ENCODE data around the gene HDAC8.
"Not testable (repeated sequence)": the region's sequence is repeated elsewhere in the genome, so short reads cannot be mapped to it uniquely, and the experiment has no call there.

HDAC8 gene

DNA sequence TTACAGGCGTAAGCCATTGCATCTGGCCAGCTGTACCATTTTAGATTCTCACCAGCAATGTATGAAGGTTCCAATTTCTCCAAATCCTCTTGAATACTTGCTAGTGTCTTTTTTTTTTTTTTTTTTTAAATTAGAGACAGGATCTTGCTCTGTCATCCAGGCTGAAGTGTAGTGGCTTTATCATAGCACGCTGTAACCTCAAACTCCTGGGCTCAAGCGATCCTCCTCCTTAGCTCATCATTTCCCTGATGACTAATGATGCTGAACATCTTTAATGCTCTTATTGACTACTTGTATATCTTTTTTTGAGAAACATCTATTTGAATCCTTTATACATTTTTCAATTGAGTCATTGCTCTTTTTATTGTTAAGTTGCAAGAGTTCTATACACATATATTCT lies 40.3 kb downstream of the HDAC8 start:
- no peak for DNase-seq

DNA sequence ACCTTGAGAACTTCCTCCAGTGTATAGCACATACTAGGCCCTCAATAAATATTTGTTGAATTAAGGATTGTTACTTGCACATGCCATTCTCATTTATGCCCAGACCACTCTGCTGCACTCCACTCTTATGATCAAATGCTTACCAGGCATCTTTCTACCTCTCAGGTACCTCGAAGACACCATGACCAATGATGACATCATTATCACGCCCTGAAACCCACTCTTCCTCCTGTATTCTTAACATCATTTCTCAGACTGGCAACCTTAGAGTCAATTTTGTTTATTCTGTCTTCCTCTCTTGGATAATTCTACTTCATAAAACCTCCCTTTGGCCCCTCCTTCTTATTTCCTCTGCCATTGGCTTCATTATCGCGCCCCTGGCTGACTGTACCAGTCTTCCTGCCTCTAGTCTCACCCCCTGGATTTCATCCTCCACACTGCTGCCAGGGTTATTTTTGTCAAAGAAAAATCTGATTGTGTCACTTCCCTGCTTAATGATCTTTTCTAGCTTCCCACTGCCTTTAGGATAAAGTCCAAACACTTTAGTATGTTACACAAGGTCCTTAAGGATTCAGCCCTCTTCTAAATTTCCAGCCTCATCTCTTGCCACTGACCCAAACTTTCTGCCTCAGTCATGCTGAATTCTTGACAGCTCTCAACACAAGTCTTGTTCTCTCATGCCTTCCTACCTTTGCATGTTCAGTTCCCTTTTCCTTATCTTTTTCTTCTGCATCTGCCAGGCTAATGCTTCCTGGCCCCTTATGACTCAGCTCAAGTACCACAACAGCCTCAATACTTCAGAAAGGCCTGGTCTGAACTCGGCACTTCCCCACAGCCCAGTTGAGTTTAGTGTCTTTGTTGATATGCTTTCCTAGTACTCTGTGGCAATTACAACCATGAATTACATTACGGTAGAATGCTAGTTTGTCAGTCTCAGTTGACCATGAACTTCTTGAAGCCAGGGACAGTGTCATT lies 45.8 kb downstream of the HDAC8 start:
- DNase-seq, result no peak

DNA sequence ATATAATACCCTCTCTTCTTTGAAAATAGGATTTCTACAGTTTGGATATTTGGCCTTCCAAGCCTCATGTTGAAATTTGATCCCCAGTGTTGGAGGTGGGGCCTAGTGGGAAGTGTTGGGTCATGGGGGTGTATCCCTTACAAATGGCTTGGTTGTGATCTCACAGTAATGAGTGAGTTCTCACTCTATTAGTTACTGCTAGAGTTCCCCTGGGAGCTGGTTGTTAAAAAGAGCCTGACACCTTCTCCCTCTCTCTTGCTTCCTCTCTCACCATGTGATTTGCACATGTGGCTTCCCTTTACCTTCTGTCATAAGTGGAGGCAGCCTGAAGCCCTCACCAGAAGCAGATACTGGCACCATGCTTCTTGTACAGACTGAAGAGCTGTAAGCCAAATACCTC lies 73.9 kb downstream of the HDAC8 start:
- DNase-seq, result no peak

DNA sequence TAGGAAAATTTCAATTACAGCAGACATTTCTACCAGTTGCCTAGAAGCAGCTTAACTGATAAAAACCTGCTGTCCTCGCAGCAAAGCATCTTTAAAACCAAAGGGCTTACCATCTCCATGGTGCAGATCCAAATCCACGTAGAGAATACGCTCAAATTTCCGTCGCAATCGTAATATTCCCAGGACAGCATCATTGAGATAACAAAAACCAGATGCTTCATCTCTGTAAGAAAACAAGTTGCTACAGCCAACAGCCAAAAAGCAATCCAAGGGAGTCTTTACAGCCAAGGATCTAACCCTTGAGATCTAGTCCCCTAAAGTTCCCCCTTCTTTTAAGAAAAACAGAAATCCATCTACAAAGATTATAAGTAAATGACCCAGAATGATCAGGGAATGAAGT lies 77.6 kb downstream of the HDAC8 start:
- no peak for DNase-seq

DNA sequence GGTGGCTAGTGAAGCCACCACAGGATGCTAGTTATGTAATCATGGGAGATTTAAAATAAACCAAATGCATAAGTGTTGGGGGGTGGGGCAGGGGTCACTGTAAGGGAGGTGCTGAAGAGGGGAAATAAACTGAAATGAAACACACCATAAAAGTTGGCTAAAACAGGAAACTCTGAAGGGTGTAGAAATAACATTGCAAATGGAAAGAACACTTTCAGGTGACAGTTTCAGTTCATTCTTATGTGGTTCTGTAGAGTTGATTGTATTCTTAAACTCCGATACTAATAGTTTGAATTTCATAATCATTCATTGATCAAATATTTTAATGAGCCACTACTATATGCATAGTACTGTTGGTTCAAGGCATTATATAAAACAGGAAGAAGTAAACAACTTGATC lies 80.1 kb downstream of the HDAC8 start:
- DNase-seq, result no peak

DNA sequence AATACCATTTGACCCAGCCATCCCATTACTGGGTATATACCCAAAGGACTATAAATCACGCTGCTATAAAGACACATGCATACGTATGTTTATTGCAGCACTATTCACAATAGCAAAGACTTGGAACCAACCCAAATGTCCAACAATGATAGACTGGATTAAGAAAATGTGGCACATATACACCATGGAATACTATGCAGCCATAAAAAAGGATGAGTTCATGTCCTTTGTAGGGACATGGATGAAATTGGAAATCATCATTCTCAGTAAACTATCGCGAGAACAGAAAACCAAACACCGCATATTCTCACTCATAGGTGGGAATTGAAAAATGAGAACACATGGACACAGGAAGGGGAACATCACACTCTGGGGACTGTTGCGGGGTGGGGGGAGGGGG lies 82.4 kb downstream of the HDAC8 start:
- not testable (repeated sequence) for DNase-seq

DNA sequence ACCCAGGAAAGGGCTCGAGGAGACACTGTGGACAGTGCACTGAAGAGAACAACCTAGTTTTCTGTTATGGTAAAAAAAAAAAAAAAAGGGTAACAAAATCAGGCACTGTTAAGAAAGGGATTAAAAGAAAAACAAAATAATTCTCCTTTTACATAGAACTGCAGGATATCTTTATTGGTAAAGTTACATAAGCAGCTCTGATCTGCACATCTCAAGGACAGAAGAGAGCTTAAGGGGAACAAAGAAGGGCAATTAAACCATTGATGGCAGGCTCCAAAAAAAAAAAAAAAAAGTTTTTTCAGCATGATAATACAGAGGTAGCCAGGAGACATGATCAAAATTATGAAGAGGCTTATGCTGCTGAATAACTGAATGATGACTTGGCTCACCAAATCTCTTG lies 85.0 kb downstream of the HDAC8 start:
- no peak for DNase-seq

DNA sequence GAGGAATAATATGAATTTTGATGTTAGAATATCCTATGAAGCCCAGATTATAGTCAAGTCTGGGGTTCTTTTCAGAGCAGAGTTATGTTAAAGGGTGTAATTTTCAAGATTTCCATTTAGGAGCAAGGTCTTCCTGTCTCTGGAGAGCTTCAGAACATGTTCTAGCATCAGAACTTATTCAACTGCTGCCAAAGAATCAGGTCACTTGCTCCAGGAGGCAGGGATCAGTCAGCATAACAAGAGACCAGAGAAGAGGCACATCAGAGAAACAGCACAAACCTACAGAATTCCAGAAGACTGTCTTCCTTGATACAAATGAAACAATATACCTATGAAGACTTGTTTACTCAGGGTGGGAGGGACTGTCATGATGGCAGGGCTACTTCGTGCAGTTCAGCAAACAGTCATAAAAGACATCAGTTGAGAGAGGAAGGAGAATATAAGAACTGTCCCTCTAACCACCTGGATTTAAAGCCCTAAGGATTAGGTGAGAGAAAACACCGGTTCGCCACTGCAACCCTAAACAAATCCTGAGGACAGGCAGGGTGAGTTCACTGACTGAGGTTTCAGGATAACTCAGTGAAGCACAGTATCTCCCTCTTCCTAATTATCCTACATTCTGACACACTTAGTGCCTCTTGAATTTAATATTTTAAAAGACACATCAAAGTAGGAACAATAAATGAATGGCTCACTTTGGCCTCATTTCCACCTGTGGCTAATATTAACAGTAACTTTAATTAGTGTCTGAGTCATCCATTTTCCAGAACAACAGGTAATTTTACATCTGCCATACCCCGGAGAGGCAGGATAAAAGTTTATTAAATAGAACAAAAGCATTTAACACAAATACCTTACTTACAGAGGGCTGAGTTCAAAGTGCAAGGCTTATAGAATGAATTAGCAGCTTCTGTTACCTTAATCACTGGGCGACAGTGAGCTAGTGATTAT lies 93.0 kb downstream of the HDAC8 start:
- DNase-seq, result no peak

DNA sequence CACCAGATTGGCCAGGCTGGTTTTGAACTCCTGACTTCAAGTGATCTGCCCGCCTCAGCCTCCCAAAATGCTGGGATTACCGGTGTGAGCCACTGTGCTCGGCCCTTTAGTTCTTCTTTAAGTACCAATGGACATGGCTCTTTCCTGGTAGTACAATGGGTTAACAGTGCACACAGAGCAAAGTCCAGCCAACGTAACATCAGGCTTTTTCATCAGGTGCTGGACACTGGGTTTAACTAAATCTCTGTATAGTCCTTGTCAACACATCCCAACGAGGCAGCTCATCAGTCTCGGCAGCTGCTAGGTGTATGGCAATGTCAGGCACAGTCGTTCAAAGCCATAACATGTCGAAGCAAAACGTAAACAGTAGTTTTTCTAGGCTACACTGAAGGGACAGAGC lies 93.8 kb downstream of the HDAC8 start:
- DNase-seq, result no peak

DNA sequence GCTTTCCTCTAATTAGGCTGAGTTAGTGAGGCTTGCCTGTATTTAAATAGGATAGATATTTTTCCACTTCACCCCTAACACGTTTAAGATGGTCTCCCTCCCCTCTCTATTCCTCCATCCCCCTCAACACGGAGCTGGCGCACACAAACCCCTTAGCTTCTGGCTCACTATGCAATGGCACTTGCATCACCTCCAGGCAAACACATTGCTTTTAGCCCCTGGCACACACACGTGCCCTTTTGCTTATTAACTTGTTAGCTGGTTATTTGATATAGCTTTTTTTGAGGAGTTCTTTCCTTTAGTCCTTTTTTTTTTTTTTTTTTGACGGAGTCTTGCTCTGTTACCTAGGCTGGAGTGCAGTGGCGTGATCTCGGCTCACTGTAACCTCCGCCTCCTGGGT lies 94.3 kb downstream of the HDAC8 start:
- no peak for DNase-seq

DNA sequence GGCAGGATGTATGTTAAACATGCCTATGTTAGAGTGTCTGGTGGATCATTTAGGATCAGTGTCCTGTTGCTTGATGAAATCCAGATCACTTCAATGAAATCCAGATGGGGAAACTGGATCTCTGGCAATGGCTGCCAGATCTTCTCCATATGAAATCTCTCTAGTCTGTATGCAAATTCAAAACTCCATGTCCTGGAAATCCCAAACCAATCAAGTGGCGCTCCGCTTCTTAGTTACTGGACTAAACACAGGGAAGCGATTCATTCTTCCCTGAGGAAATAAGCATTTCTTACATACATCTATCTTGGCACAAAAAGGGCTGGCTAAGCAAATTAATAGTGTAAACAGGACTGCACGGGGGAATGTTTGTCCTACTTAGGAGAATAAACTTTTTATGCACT lies 94.9 kb downstream of the HDAC8 start:
- DNase-seq, result no peak

DNA sequence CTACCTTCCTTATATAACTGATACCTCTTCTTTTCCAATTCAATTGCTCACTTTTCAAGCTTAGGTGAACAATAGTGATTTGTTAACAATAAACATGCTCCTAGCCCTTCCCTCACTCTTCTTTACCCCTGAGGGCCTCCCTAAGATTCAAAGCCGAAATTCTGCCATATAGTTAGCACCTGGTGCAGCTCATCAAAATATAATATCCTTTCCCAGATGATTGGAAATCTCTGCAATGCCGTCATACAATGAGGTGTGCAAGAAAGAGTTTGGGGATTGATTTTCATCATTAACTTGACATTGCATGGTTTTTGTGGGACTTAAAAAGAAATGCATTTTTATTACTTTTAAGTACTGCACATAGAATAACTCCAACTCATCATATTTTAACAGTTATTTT lies 95.3 kb downstream of the HDAC8 start:
- no peak for DNase-seq

DNA sequence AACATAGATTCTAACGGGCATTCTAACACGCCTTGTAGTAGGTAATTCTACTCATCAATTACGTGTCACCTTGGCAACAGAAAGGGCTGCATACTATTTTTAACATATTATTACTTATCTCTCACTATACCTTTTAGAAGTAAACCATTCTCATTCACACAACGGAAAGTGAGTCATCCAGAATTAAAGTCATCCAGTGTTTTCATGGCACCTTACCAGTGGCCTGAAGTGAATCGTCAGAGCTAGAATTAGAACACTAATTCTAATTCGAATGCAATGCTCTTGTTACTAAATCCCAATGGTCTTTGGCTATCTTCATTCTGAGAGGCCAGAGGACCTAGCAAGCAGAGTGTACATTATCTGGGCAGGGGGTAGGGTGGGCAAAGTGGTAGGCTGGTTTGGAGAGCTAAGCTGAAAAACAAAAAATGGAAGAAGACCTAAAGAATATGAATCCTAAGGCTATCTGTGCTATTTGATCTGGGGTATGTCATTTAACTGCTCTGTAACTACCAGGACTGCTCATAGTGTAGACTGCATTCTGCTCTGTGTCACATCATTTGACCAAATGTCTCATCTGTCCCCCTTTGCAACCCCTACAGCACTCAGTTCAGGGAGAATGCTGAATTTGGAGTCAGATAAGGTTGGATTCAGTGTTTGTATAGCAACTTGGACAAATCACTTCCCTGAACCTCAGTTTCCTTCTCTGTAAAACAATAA lies 96.5 kb downstream of the HDAC8 start:
- DNase-seq, result no peak

DNA sequence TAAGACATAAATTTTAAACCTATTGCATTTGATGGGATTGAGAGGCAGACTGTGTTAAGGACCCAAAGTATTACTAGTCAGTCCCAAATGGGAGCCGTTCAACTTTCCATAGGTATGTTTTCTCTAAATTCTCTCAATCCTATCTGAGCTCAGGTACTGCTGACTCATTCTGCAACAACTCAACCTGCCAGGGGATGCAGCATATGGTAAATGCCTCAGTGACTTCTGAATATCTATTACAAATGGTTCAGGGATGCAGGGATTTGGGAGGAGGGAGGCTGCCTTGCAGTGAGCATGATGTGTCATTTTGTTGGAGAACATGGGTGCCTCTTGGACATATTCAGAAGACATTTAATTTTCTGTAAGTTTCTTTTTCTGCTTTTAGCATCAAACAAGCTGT lies 97.3 kb downstream of the HDAC8 start:
- DNase-seq, result no peak

DNA sequence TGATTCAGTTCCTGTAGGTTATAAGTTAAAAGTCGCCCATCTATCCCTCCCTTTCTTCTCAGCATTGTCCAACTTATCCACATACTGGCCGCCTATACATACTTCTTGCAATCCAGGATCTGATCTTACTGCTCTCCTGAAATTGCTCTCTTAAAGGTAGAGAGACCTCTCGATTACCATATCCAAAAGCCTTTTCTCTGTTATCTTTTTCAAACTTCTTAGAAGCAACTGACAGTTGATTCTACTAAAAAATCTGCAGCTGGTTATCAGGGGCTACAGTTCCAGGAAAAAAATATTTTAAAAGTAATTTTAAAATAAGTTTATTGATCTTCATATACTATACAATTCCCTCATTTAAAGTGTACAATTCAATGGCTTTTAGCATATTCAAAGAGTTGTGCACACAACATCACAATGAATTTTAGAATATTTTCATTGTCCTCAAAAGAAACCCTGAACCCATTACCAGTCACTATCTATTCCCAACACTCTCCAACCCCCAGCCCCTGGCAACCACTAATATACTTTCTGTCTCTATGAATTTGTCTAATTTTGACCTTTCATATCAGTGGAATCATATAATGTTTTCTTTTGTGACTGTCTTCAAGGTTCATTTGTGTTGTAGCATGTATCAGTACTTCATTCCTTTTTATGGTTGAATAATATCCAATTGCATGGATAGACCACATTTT lies 102.0 kb downstream of the HDAC8 start:
- DNase-seq, result no peak

DNA sequence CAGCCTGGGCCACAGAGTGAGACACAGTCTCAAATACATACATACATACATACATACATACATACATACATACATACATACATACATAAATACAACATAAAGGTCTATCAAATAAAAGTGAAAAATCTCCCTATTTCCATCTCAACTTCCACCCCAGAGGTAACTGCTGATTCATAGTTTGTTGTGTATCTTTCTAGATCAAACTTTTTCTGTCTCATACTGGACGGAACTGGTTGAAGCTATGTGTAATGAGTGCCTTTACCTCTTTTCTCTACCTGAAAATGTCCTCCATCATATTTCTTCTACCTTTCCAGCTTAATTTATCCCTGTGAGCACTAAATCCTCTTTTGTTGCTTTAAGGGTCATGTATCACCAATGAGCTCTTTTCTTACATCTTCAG lies 102.5 kb downstream of the HDAC8 start:
- no peak for DNase-seq

DNA sequence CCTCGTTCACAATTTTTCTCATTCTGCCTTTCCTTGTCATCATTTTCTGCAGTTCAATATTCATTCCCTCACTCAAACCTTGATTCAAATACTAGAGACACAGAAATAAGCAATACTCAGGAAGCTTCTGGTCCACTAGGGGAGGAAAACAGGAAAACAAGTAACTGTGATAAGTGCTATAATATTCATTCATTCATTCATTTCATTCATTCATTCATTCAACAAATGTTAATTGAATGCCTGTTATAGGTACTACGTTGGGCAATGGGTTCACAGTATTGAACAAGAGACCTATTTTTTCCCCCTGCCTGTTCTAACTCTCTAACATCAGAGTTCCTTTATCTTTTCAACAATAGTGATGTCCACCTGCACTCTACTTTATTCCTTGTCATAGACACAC lies 104.0 kb downstream of the HDAC8 start:
- DNase-seq, result no peak

DNA sequence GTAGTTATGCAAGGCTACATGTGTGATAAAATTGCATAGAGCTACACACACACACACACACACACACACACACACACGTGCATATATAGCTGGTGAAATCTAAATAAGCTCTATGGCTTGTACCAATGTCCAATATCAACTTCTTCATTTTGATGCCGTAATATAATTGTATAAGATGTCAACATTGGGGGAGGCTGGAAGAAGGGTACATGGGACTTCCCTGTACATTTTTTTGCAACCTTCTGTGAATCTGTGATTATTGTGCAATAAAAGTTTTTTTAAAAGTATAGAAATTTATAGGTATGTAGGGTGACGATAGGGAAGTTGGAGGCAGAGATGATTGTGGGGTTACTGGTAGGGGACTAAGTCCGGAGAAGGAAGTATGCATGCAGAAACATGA lies 105.5 kb downstream of the HDAC8 start:
- DNase-seq, result no peak

DNA sequence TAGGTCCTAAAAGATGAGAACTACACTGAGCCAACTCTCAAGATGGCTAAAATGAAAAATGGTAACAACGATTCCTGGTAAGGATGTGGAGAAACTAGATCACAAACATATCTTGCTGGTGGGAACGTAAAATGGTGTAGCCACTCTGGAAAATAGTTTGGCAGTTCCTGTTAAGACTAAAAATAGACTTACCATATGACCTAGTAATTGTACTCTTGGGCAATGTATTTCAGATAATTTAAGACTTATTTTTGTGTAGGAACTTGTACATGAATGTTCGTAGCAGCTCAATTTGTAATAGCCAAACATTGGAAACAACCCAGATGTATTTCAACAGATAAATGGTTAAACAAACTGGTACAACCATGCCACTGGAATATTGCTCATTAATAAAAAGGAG lies 106.2 kb downstream of the HDAC8 start:
- DNase-seq, result no peak

DNA sequence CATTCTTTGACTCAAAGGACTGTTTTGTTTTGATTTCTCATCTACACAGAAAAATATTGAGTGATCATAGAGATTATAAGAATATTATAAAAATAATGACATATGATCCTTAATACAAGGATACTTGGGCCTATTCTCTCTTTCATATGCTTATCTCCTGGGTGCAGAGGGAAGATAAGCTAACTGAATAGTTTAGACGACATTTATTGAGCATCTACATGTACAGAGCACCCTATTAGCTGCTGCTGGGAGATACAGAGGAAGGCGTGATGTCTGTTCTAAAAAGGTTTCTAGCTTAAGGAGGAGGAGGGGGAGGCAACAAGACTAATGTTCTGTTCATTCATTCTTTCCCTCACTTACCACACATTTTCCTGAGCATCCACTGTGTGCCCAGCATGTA lies 106.8 kb downstream of the HDAC8 start:
- DNase-seq, result no peak

DNA sequence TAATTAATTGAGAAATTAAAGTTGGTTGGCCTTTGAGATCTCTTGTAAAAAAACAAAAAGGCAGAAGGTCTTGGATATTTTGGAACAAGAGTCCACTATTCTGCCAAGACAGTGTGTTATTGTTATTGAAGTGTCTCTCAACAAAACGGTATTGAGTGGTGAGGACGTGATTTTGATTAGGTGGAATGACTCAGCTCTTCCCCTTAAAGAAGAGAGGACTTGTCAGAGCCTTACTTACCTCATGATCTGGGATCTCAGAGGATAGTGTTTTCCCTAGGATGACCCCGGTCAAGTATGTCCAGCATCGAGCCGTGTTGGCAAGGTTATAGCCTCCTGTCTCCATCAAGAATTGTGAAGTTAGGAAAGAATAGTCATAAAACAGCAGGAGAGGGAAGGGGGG lies 110.9 kb downstream of the HDAC8 start:
- no peak for DNase-seq

DNA sequence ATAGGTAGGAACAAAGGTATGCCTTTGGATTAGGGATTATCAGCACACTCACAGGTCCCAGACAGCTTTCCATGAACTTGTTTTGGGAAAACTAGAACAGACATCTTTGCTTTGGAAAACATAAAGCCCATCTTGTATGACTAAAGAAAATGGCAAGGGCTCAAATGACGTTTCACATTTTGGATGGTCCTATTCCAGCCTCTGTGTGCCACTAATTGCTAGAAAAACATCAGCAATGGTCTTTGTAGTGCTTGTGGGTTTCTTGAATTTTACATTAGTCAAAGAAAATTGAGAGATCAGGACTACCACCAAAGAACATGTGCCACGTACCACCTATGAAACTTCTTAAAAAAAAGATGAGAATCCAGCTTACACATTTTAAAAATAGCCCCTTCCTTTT lies 111.4 kb downstream of the HDAC8 start:
- no peak for DNase-seq

DNA sequence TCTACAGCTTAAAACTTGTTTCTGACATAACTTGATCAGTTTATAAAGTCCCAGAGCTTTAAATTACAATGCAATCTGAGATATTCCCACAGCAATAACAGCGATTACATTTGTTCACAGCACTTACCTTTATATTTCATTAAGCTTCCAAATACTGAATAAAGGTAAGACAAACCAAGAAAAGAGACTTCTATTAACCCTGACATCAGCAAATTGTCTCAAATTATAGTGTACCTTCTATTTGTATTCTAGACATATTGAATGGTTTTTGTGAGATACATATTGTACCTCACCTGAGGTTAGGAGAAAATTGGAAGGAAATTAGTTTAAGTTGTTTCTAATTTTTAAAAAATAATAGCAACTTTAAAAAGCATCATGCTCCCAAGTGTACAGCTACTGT lies 111.9 kb downstream of the HDAC8 start:
- DNase-seq, result no peak

Measured in activated T-cell treated with anti-CD3 and anti-CD28 coated beads, Interleukin-2, amount 50 U/mL, for 48 hours (primary cell).